Right kidney (tissue), 1 donor: ENCODE measurements around the gene TTBK1.

Experiments used
- DNase-seq: peaks from one replicate; pipeline ENCODE4 v3.0.0-alpha.2; 2016

TTBK1 gene

DNA sequence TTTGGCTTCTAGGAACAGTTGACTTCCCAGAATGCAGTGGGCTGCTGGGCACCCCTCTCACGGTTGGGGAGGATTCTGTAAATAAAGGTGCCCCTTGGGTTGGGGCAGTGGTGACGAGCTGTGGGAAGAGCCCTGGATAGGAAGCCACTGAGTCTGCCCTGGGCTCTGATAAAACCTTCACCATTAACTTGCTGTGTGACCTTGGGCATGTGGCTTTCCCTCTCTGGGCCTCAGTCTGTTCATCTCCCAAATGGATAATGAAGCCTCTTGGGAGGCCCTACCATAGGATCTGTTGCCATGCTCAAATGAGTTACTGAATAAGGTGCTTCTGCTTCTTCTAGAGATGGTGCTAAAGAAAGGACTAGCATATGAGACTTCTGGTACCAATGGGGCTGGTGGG, 61.6 kb downstream of the TTBK1 start:
- DNase-seq, result no peak

DNA sequence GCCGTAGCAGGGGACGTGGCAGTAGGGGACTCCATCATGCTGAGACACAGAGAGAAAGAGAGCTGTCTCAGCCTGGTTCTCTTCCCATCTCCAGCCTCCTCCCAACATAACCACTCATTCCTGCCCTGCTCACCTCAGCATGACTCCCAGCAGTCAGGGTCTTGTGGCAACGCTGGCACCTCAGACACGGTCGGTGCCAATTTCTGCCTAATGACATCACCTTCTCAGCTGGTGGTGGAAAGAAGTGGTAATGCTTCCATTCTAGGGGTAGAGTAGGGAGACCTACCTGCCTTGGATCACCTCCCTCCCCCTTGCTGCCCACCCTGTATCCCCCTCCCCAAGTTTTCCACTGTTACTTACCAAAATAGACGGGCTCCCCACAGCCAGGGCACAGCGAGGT, 62.8 kb downstream of the TTBK1 start:
- DNase-seq, result no peak

GRCh38 chr6:43307451-43308100, 64.3 kb downstream of the TTBK1 start:
- no peak for DNase-seq

- peak; percentile 51 for DNase-seq
These were observed 65.1 kb downstream of the TTBK1 start, which contains the start of gene CRIP3 for GRCh38 chr6:43308101-43308989. Gene CRIP3 (minus strand): TSS chr6:43308826. CDS start chr6:43308792, 34 bp downstream.

GRCh38 chr6:43308990-43309477, 65.8 kb downstream of the TTBK1 start:
- no peak for DNase-seq

- no peak for DNase-seq
These were observed 66.9 kb downstream of the TTBK1 start for GRCh38 chr6:43310134-43310533.

DNA sequence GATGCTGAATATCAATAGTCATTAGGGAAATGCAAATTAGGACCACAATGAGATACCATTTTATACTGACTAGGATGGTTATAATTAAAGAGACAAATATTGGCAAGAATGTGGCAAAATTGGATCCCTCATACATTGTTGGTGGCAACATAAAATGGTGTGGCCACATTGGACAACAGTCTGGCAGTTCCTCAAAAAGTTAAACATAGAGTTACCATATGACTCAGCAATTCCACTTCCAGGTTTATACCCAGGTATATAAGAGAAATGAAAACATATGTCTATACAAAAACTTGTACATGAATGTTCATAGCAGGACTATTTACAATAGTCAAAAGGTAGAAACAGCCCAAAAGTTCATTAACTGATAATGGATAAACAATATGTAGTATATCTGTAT, 67.3 kb downstream of the TTBK1 start:
- no peak for DNase-seq

GRCh38 chr6:43311666-43312065, 68.4 kb downstream of the TTBK1 start:
- DNase-seq, result no peak

DNA sequence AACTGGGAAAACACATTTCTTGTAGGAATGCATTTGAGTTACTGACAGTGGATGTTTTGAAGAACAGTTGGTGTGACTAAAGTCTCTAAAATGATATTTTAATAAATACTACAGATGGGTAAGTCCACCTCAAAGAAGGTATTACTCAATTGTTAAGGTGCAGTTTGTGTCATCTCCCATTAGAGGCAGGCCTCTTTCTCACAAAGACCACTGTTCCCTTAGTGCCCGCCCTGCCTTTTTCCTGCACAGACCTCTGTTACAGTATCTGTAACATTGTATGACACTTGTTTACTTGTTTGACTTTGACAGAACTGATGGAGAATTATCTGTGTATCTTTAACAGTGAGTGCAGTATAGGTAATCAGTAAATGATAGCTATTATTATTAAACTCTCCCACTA, 70.5 kb downstream of the TTBK1 start:
- DNase-seq, result no peak

GRCh38 chr6:43318011-43318410, 74.7 kb downstream of the TTBK1 start:
- no peak for DNase-seq

- no peak for DNase-seq
These were observed 82.6 kb downstream of the TTBK1 start for GRCh38 chr6:43325876-43326275.

DNA sequence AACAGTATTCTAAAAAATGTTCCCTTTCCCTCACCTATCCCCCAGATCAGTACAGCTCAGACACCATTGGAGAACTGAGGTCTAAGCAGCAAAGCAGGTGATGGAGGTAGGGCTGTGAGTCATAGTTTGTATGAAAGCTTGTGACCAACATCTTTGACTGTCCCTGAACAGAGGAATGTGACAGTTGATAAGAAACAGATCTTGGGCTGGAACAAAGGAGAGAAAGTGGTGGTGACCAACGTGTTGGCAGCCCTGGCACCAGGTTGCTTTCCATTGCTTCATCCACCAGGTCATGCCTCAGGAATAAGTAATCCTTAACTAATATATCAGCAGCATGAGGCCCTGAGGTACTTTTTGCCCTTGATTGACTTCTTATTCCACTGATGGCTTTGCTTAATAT, 85.2 kb downstream of the TTBK1 start:
- DNase-seq, result no peak

GRCh38 chr6:43331470-43331869, 88.2 kb downstream of the TTBK1 start:
- no peak for DNase-seq

- no peak for DNase-seq
These were observed 88.6 kb downstream of the TTBK1 start for GRCh38 chr6:43331891-43332290.

- peak; percentile 11 for DNase-seq
These were observed 91.3 kb downstream of the TTBK1 start for GRCh38 chr6:43334466-43335095.

DNA sequence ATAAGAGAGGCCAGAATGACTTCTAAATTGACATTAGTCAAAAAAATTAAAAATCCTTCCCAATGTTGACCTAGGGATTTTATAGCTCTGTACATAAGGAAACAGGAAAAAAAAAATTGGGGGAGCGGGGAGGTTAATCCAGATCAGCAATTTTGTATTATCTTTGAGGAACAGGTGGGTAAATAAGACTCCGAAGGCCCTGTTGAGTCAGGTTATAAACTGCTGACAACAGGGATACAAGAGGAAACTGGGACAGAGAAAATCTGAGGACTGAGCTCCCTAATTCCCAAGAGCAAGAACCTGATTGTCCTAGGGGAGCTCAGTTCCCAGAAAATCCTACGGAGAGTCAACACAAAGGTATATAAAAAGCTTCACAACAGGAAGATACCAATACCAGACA, 92.2 kb downstream of the TTBK1 start:
- DNase-seq, result no peak

- no peak for DNase-seq
These were observed 93.1 kb downstream of the TTBK1 start for GRCh38 chr6:43336382-43336781.
